Esophagus squamous epithelium (tissue), 4 donors: ENCODE results near the gene ZSWIM8.

Source experiments
- POLR2A ChIP-seq, 4 donors: fragments of 450-650 bp; IDR thresholded peaks; one replicate each; pipeline ENCODE4 v1.6.1; 2017; ENCODE audit warnings: antibody characterized with exemption in 4 of 4, mild to moderate bottlenecking in 4 of 4, moderate library complexity in 3 of 4
- TF ChIP-seq, protein P1 (sequence below), 6 experiments: fragments of 450-650 bp in 4 of 6; fragments of 200-600 bp in 2 of 6; sonication (generic) in 2 of 6; IDR thresholded peaks; one replicate each; pipeline ENCODE4 v1.5.1; 2016 to 2019; ENCODE audit warnings: antibody characterized with exemption in 6 of 6, mild to moderate bottlenecking in 4 of 6, moderate library complexity in 4 of 6

DNA sequence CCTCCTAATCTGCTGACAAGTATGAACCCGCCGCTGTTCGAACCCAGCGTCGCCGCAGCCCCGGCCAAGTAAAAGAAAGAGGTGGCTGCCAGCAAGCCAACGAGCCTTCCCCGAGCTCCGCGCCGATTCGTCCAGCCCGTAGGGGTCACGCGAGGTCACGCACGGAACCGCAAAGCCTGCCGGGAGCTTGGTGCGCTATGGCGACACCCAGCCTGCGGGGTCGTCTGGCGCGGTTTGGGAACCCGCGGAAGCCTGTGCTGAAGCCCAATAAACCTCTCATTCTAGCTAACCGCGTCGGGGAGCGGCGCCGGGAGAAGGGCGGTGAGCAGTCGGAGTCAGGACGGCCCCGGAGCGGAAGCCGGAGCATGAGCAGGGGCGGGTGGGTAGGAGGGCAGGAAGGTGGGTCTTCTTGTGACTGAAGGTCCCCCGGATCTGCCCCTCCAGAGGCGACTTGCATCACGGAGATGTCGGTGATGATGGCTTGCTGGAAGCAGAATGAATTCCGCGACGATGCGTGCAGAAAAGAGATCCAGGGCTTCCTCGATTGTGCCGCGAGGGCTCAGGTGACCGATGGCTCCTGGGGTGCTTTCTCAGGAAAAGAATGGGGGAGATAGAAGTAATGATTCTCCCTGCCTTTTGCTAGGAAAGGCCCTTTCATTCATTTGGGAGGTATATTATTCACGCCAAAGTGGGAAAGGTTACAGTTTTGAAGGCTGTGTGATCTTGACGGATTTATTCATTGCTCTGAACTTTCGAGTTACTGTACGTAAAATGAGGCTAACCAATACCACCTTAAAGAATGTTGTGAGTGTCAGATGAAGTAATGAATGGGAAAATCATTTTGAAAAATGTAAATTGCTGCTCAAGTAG, 3.3 kb upstream of the ZSWIM8 start, which contains the start of gene CHCHD1:
- TF ChIP-seq POLR2A (IDR thresholded peaks at IDR 0.05): peak in 2 of 4 donors; percentile 68 to 69
- TF ChIP-seq, protein P1, sequence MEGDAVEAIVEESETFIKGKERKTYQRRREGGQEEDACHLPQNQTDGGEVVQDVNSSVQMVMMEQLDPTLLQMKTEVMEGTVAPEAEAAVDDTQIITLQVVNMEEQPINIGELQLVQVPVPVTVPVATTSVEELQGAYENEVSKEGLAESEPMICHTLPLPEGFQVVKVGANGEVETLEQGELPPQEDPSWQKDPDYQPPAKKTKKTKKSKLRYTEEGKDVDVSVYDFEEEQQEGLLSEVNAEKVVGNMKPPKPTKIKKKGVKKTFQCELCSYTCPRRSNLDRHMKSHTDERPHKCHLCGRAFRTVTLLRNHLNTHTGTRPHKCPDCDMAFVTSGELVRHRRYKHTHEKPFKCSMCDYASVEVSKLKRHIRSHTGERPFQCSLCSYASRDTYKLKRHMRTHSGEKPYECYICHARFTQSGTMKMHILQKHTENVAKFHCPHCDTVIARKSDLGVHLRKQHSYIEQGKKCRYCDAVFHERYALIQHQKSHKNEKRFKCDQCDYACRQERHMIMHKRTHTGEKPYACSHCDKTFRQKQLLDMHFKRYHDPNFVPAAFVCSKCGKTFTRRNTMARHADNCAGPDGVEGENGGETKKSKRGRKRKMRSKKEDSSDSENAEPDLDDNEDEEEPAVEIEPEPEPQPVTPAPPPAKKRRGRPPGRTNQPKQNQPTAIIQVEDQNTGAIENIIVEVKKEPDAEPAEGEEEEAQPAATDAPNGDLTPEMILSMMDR (IDR thresholded peaks at IDR 0.05): peak in 1 of 6 experiments; percentile 3
